HepG2 (cell line): ENCODE data around the gene NOM1. TPM values are rescaled to one million over a fixed set of nuclear protein-coding genes. Genes with fewer than 3 reads are reported as not detected.

Source experiments
- ATAC-seq: fragments of 200-7000 bp; cut with Tn5 transposase; 3 replicates; pipeline ENCODE4 v1.9.1; 2020; ENCODE audit warnings: mild to moderate bottlenecking, moderate library complexity
- BruUV-seq: library from RNA; stranded (reverse); fragments of 400-500 nt; replicated peaks from 2 replicates; lab custom pipeline; 2021; lab: Mats Ljungman, UMichigan
- CTCF ChIA-PET: fragments of 300-600 bp; formaldehyde crosslinking; extraction: SDS; loops from one replicate; lab custom pipeline; 2021; ENCODE audit warnings: low total read pairs, inconsistent platforms, low intra/inter-chr PET ratio; lab: Yijun Ruan, JAX
- POLR2A ChIA-PET: fragments of 350-600 bp; sonication (Branson Sonifier 250); formaldehyde crosslinking; loops from one replicate; lab custom pipeline; 2020; ENCODE audit warnings: antibody characterized with exemption, inconsistent platforms; lab: Yijun Ruan, JAX
- DNase-seq: peaks from one replicate; pipeline ENCODE4 v3.0.0-alpha.2; 2015; ENCODE audit warnings: low spot score
- FAIRE-seq: peaks from 3 replicates; lab custom pipeline; 2011; peaks lifted over from hg19 to GRCh38; lab: Jason Lieb, UNC
- H2AFZ ChIP-seq: one replicate; pipeline ENCODE4 v1.6.1; 2011; ENCODE audit warnings: low read length, inconsistent platforms
- H3K27ac ChIP-seq: fragments of 300-600 bp; 3 replicates; pipeline ENCODE4 v1.8.0; 2011; ENCODE audit warnings: mixed run types, mild to moderate bottlenecking, mixed read lengths, low read length, inconsistent platforms; ENCODE audit not compliant: insufficient read depth; ENCODE audit errors: extremely low read length
- H3K27me3 ChIP-seq, 2 experiments: fragments of 200-600 bp in 1 of 2; 2 replicates in 1 of 2; 3 replicates in 1 of 2; pipeline versions ENCODE4 v1.6.0 to v1.8.0; 2011; ENCODE audit warnings: low read length in 2 of 2, mild to moderate bottlenecking in 2 of 2, moderate library complexity in 2 of 2, inconsistent platforms in 1 of 2; ENCODE audit not compliant: insufficient read depth in 2 of 2, control insufficient read depth in 1 of 2
- H3K36me3 ChIP-seq, 2 experiments: fragments of 200-600 bp in 1 of 2; replicated peaks in 1 of 2; 2 replicates in 1 of 2; 3 replicates in 1 of 2; pipeline versions ENCODE4 v1.5.1 to v1.8.0; 2011; ENCODE audit warnings: low read length in 2 of 2, inconsistent platforms in 1 of 2; ENCODE audit not compliant: insufficient read depth in 2 of 2, control insufficient read depth in 1 of 2
- H3K4me1 ChIP-seq: 2 replicates; pipeline ENCODE4 v1.5.1; 2012; ENCODE audit warnings: low read length, inconsistent platforms; ENCODE audit not compliant: insufficient read depth
- H3K4me2 ChIP-seq: 2 replicates; pipeline ENCODE4 v1.6.0; 2011; ENCODE audit warnings: low read depth, low read length, inconsistent platforms
- H3K4me3 ChIP-seq, 3 experiments: fragments of 200-600 bp in 1 of 3; sonication (generic), shearing (Covaris generic) in 1 of 3; replicated peaks in 1 of 3; 2 replicates each; pipeline ENCODE4 v1.5.1; 2011 to 2016; ENCODE audit warnings: low read length in 3 of 3, inconsistent platforms in 2 of 3, low read depth in 2 of 3, mild to moderate bottlenecking in 2 of 3, control low read depth in 1 of 3, mixed read lengths in 1 of 3; ENCODE audit not compliant: insufficient read depth in 1 of 3
- H3K79me2 ChIP-seq: one replicate; pipeline ENCODE4 v1.6.1; 2011; ENCODE audit warnings: low read length, inconsistent platforms; ENCODE audit not compliant: insufficient read depth
- H3K9ac ChIP-seq: 2 replicates; pipeline ENCODE4 v1.6.0; 2011; ENCODE audit warnings: mild to moderate bottlenecking, low read depth, low read length, inconsistent platforms; ENCODE audit not compliant: insufficient read depth
- H3K9me3 ChIP-seq: 2 replicates; pipeline ENCODE4 v1.5.1; 2012; ENCODE audit warnings: mild to moderate bottlenecking, low read length
- H4K20me1 ChIP-seq: 2 replicates; pipeline ENCODE4 v1.6.0; 2011; ENCODE audit warnings: inconsistent platforms, mild to moderate bottlenecking, low read length, moderate library complexity; ENCODE audit not compliant: insufficient read depth
- CHD4 ChIP-seq: fragments of 200-600 bp; sonication (generic); IDR thresholded peaks from 2 replicates; pipeline ENCODE4 v1.7.0; 2017; ENCODE audit warnings: mild to moderate bottlenecking, low read length, borderline replicate concordance
- KIAA2018 ChIP-seq: sonication (generic); formaldehyde crosslinking; IDR thresholded peaks from 2 replicates; pipeline ENCODE4 v1.5.0; 2020; ENCODE audit warnings: mild to moderate bottlenecking, missing genetic modification reagents, borderline replicate concordance
- MAFF ChIP-seq: IDR thresholded peaks from 2 replicates; pipeline ENCODE4 v1.6.1; 2011; ENCODE audit warnings: low read depth, low read length, improper control_type of control experiment
- TCF7 ChIP-seq: sonication (generic); IDR thresholded peaks from 2 replicates; pipeline ENCODE4 v1.6.1; 2016; ENCODE audit warnings: antibody characterized with exemption, low read depth
- XRCC5 ChIP-seq: fragments of 200-400 bp; formaldehyde crosslinking; optimal IDR thresholded peaks from 2 replicates; pipeline ENCODE3; 2017; ENCODE audit warnings: mild to moderate bottlenecking, low read length
- ZFAT ChIP-seq: sonication (generic); formaldehyde crosslinking; conservative IDR thresholded peaks from 2 replicates; pipeline ENCODE4 v1.8.1; 2023; ENCODE audit warnings: missing genetic modification reagents, inconsistent platforms
- ZNF761 ChIP-seq: sonication (generic); formaldehyde crosslinking; conservative IDR thresholded peaks from 2 replicates; pipeline ENCODE4 v1.4.0; 2020; ENCODE audit warnings: mild to moderate bottlenecking, missing genetic modification reagents
- WGBS: methylation state at CpG from one replicate; pipeline ENCODE4 v1.1.6; 2017; ENCODE audit warnings: low lambda C conversion rate; 5-methylcytosine and 5-hydroxymethylcytosine counted together
- in situ Hi-C: cut with HindIII; loops from 2 replicates; pipeline ENCODE4 v1.10.0; 2017; ENCODE audit warnings: low pct_unique_long_range_greater_than_20kb; ENCODE audit not compliant: extremely low pct_ligation_motif_present
- intact Hi-C: fragments of 100-400 bp; cut with micrococcal nuclease; formaldehyde crosslinking; loops from one replicate; pipeline ENCODE4 v1.10.0; 2022; ENCODE audit not compliant: unreplicated experiment
- polyA plus RNA-seq, 8 experiments: library from polyadenylated mRNA; depleted of rRNA in 3 of 8; stranded (reverse) in 7 of 8; unstranded in 1 of 8; fragments of >200 nt; fragmentation: Illumina TruSeq in 4 of 8; extraction: Trizol in 4 of 8; gene quantifications; 2 replicates each; pipeline versions ENCODE4 v1.2.1 to v1.2.3, GENCODE V29; 2011 to 2016; ENCODE audit warnings: low read depth in 4 of 8, missing spikeins in 1 of 8, mixed read lengths in 1 of 8; ENCODE audit not compliant: insufficient read depth in 1 of 8
- total RNA-seq, 5 experiments: library from RNA; depleted of rRNA; stranded (reverse); fragments of >200 nt; fragmentation: Illumina TruSeq; extraction: Trizol; gene quantifications; 2 replicates each; pipeline ENCODE4 v1.2.3, GENCODE V29; 2016; ENCODE audit warnings: low read depth in 1 of 5
- TF ChIP-seq, protein P1 (sequence below): sonication (generic); formaldehyde crosslinking; IDR thresholded peaks from 2 replicates; pipeline ENCODE4 v1.9.0; 2021; ENCODE audit warnings: missing genetic modification reagents, borderline replicate concordance
- TF ChIP-seq, protein P2 (sequence below), 2 experiments: IDR thresholded peaks; 2 replicates each; pipeline ENCODE4 v1.6.1; 2011 to 2012; ENCODE audit warnings: low read length in 2 of 2, borderline replicate concordance in 1 of 2, low read depth in 1 of 2, mild to moderate bottlenecking in 1 of 2, moderate library complexity in 1 of 2

NOM1 gene
- total and polyA plus RNA-seq, 2 of the 13 experiments (the other 11 are each of a cell fraction or from before 2014, with no cell fraction given) = 14.2 to 26.2 TPM

- no peak overlapping the region for H3K9ac ChIP-seq
- H3K9me3 ChIP-seq = no peaks in the 10 kb centered on the region
- no peak overlapping the region for H2AFZ ChIP-seq
- no peaks in the 10 kb centered on the region for H3K4me1 ChIP-seq
- H3K27me3 ChIP-seq = no peaks in the 10 kb centered on the region
- in situ Hi-C loops = loop anchor here (25.0 kb wide), 1 partner anchor 299 kb away; no protein-coding TSS in a partner anchor
- no peak for FAIRE-seq
- TF ChIP-seq MAFF (no peak), CHD4 (no peak), XRCC5 (no peak), TCF7 (no peak), ZNF761 (CRISPR knock-in tag) (no peak), KIAA2018 (CRISPR knock-in tag) (no peak), ZFAT (CRISPR knock-in tag) (no peak)
- TF ChIP-seq, protein P1, sequence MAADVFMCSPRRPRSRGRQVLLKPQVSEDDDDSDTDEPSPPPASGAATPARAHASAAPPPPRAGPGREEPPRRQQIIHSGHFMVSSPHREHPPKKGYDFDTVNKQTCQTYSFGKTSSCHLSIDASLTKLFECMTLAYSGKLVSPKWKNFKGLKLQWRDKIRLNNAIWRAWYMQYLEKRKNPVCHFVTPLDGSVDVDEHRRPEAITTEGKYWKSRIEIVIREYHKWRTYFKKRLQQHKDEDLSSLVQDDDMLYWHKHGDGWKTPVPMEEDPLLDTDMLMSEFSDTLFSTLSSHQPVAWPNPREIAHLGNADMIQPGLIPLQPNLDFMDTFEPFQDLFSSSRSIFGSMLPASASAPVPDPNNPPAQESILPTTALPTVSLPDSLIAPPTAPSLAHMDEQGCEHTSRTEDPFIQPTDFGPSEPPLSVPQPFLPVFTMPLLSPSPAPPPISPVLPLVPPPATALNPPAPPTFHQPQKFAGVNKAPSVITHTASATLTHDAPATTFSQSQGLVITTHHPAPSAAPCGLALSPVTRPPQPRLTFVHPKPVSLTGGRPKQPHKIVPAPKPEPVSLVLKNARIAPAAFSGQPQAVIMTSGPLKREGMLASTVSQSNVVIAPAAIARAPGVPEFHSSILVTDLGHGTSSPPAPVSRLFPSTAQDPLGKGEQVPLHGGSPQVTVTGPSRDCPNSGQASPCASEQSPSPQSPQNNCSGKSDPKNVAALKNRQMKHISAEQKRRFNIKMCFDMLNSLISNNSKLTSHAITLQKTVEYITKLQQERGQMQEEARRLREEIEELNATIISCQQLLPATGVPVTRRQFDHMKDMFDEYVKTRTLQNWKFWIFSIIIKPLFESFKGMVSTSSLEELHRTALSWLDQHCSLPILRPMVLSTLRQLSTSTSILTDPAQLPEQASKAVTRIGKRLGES (CRISPR knock-in tag) = no peak
- TF ChIP-seq, protein P2, sequence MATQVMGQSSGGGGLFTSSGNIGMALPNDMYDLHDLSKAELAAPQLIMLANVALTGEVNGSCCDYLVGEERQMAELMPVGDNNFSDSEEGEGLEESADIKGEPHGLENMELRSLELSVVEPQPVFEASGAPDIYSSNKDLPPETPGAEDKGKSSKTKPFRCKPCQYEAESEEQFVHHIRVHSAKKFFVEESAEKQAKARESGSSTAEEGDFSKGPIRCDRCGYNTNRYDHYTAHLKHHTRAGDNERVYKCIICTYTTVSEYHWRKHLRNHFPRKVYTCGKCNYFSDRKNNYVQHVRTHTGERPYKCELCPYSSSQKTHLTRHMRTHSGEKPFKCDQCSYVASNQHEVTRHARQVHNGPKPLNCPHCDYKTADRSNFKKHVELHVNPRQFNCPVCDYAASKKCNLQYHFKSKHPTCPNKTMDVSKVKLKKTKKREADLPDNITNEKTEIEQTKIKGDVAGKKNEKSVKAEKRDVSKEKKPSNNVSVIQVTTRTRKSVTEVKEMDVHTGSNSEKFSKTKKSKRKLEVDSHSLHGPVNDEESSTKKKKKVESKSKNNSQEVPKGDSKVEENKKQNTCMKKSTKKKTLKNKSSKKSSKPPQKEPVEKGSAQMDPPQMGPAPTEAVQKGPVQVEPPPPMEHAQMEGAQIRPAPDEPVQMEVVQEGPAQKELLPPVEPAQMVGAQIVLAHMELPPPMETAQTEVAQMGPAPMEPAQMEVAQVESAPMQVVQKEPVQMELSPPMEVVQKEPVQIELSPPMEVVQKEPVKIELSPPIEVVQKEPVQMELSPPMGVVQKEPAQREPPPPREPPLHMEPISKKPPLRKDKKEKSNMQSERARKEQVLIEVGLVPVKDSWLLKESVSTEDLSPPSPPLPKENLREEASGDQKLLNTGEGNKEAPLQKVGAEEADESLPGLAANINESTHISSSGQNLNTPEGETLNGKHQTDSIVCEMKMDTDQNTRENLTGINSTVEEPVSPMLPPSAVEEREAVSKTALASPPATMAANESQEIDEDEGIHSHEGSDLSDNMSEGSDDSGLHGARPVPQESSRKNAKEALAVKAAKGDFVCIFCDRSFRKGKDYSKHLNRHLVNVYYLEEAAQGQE (IDR thresholded peaks at IDR 0.05; ENCODE audit: borderline replicate concordance in 1 of 2, low read depth in 1 of 2, low read length in 2 of 2) = no peak
- CTCF ChIA-PET = no interaction called here
- no peak for DNase-seq
- H3K79me2 ChIP-seq = no peaks in the 10 kb centered on the region
- H3K4me2 ChIP-seq = no peak overlapping the region
- ATAC-seq = no peak
- H4K20me1 ChIP-seq = no peaks in the 10 kb centered on the region
- BruUV-seq = no TSS peak
- intact Hi-C loops = no loop called here
- no peak overlapping the region for H3K27ac ChIP-seq
- POLR2A ChIA-PET = no interaction called here
- WGBS = 96% methylated on average over 12 of the region's 12 CpGs
- peaks cover 41 to 90% of the 10 kb centered on the region in 2 experiments for H3K36me3 ChIP-seq
- no peak overlapping the region for H3K4me3 ChIP-seq
Observed at GRCh38 chr7:156963472-156963871, 14.0 kb downstream of the NOM1 start.
